HL-60/S4 treated with phorbol 12-myristate 13-acetate at 8.2 ng/mL for 4 days and 3 days (cell line): ENCODE measurements around the gene VTI1A.

Experiments used
- in situ Hi-C: fragments of 300-500 bp; cut with MboI; formaldehyde crosslinking; loops from 2 replicates; pipeline ENCODE4 v1.15.0; 2022; ENCODE audit warnings: low sequenced_read_pairs

Gene VTI1A

GRCh38 chr10:112631501-112632400 is 184.7 kb downstream of the VTI1A start:
- in situ Hi-C loops = no loop called here

GRCh38 chr10:112634096-112634830 is 187.2 kb downstream of the VTI1A start:
- in situ Hi-C loops = no loop called here

GRCh38 chr10:112637901-112638300 is 190.9 kb downstream of the VTI1A start:
- in situ Hi-C loops = no loop called here

GRCh38 chr10:112639298-112639697 is 192.3 kb downstream of the VTI1A start:
- in situ Hi-C loops = no loop called here

GRCh38 chr10:112640638-112641037 is 193.6 kb downstream of the VTI1A start:
- in situ Hi-C loops = no loop called here

- in situ Hi-C loops = no loop called here
These were observed 196.7 kb downstream of the VTI1A start for GRCh38 chr10:112643600-112644264.

- in situ Hi-C loops = no loop called here
These were observed 197.2 kb downstream of the VTI1A start for GRCh38 chr10:112644265-112644645.

- in situ Hi-C loops = no loop called here
These were observed 202.2 kb downstream of the VTI1A start for GRCh38 chr10:112649006-112649821.

- in situ Hi-C loops = no loop called here
These were observed 202.8 kb downstream of the VTI1A start for GRCh38 chr10:112649822-112650152.

GRCh38 chr10:112650588-112651030 is 203.6 kb downstream of the VTI1A start:
- in situ Hi-C loops = no loop called here

GRCh38 chr10:112653215-112653614 is 206.2 kb downstream of the VTI1A start:
- in situ Hi-C loops = no loop called here

GRCh38 chr10:112653851-112654250 is 206.8 kb downstream of the VTI1A start:
- in situ Hi-C loops = no loop called here

GRCh38 chr10:112654794-112655193 is 207.8 kb downstream of the VTI1A start:
- in situ Hi-C loops = no loop called here

- in situ Hi-C loops = no loop called here
These were observed 208.7 kb downstream of the VTI1A start for GRCh38 chr10:112655722-112656121.

- in situ Hi-C loops = no loop called here
These were observed 211.4 kb downstream of the VTI1A start for GRCh38 chr10:112658465-112658864.

- in situ Hi-C loops = no loop called here
These were observed 212.1 kb downstream of the VTI1A start for GRCh38 chr10:112658900-112659638.

GRCh38 chr10:112663234-112664125 is 216.5 kb downstream of the VTI1A start:
- in situ Hi-C loops = no loop called here

- in situ Hi-C loops = no loop called here
These were observed 219.1 kb downstream of the VTI1A start for GRCh38 chr10:112666094-112666493.

- in situ Hi-C loops = no loop called here
These were observed 223.0 kb downstream of the VTI1A start for GRCh38 chr10:112669989-112670388.
